ENCODE results near the gene MAMLD1.
A peak's percentile ranks its signal among the peaks of the same experiment; 100 is the strongest.

MAMLD1 gene

DNA sequence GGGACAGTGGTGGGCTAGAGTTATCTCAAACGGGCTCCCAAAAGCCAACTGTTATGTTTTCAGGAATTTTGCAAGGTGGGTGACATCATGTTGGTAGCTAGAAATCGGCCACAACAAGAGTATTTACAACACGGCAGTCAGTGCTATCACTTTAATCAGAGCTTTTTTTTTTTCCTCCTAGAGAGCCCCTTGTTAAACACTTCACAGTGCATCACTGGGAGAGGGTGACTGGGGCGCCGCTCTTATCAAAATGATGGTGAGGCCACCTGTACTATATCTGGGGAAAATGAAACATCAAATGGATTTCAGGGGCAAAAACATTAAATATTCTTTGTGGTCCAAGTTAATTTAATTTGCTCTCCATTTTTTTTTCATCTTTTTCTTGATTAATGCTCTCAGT lies 44.9 kb downstream of the MAMLD1 start:
- no peak for DNase-seq

DNA sequence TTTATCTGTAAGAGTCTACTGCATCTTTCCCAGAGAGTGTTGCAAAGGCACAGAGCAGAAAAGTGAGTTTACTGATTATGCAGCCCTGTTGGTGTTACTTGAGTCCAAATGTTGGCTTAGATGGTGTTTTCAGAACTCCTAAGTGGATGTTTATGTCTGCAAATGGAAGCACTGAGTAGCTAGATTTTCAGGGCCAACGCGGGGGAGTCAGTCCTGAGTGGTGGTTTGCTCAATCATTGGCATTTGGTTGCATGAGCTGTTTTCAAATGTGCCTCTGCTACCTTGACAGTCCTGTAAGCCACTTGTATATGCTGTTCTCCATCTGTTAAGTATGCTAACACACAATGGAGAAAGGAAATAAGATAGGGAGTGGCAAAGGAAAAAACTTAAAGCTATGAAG lies 45.4 kb downstream of the MAMLD1 start:
- DNase-seq = no peak

DNA sequence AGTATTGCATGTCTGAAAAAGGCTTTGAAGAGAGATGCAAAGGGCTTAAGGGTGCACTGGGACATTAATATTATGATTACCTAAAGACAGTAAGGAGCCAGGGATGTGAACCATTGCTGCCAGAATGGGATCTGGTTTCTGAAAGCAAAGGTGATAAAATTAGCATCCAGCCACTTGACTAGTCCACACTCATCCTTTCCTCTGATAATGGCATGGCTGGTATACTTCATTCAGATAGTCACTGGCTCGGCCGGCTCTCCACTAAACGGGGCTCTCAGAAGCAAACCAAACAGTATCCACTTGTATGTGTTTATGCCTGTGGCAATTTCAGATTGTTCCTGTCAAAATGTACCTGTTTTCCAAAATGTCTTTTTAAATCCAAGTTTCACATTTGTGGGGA lies 46.4 kb downstream of the MAMLD1 start:
- DNase-seq = no peak

GRCh38 chrX:150409964-150410363 lies 46.8 kb downstream of the MAMLD1 start:
- DNase-seq = no peak

DNA sequence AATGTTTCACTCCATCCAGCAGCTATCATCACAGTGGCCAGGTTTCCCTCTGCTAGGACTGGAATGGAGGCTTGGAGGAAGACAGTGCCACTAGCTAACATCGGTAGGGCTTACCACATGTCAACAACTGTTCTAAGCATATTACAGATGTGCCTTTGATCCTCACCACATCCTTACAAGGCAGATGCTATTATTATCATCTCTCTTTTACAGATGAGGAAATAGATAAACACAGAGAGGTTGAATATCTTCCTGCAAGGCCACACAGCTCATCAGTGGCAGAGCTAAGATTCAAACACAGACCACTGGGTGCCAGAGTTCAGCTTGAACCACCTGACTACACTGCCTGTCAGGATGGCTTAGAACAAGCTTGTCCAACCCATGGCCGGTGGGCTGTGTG lies 47.4 kb downstream of the MAMLD1 start:
- DNase-seq = no peak

- DNase-seq = no peak
Observed at GRCh38 chrX:150411656-150412055, 48.5 kb downstream of the MAMLD1 start.

- DNase-seq = no peak
Observed at GRCh38 chrX:150414228-150414627, 51.1 kb downstream of the MAMLD1 start.

- no peak for DNase-seq
Observed at GRCh38 chrX:150416469-150416868, 53.4 kb downstream of the MAMLD1 start.

- DNase-seq = peak; percentile 32
Observed at GRCh38 chrX:150421816-150422215, 58.7 kb downstream of the MAMLD1 start.

GRCh38 chrX:150429594-150429993 lies 66.5 kb downstream of the MAMLD1 start:
- peak; percentile 60 for DNase-seq

DNA sequence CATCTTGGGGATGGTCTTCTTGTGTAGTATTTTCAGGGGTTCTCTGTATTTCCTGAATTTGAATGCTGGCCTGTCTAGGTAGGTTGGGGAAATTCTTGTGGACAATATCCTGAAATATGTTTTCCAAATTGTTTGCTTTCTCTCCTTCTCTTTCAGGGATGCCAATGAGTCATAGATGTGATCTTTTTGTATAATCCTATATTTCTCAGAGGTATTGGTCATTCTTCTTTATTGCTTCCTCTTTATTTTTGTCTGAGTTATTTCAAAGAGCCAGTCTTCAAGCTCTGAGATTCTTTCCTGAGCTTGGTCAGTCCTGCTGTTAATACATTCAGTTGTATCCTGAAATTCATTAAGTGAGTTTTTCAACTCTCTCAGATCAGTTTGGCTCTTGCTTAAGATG lies 73.1 kb downstream of the MAMLD1 start:
- no peak for DNase-seq

- DNase-seq = peak; percentile 21
Observed at GRCh38 chrX:150438165-150438564, 75.0 kb downstream of the MAMLD1 start.

DNA sequence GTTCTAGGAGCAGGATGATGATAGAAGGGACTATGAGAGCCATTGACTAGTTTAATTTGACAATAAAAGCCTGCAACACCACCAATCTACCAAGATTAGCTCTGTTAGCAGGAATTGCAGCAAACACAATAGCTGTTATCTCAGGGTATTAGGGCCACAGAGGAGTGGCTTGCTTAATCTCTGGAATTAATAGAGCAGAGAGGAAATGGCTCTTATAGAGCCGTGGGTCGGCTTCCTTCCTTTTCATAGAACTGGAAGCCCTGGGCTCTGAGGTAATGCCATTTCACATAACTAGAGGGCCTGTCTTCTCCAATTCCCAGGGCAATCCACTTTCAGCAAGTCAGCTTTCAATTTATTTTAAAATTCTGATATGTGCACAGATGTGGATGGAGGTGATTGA lies 83.0 kb downstream of the MAMLD1 start:
- DNase-seq = no peak

DNA sequence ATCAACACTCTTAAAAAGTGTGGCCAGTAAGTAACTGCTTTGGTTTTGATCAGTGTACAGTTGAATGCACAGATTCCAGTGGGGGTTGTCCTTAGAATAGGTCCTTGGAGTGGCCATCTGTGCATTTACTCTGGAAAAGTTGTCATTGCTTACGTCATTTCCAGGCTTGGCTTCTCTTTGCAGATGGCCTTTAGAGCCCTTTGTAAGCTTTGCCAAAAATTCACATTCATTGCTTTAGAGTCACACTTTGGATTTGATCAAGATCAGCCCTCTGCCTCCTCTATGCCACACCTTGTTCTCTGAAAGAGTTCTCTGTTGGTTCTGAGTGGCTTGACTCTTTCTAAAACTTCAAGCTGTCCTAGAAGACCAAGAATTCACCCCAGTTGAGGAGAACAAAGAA lies 83.9 kb downstream of the MAMLD1 start:
- peak; percentile 9 for DNase-seq

DNA sequence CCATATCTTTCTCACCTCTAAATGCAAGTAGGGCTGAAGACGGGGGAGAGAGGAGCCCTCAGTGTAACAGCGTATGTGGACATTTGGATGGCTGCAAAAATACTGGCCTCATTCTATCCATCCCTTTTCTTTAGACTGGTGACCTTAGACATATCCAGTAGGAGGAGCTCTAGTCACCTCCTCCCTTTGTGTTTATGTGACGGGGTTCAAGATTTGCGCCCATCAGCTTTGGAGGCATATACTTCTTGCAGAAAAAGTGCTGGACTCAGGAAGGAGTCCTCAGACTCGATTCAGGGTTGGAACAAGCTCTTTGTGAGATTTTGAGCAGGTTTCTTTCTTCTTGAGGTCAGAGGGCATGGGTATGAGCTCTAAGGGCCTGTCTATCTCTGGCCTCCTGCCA lies 86.2 kb downstream of the MAMLD1 start:
- no peak for DNase-seq

DNA sequence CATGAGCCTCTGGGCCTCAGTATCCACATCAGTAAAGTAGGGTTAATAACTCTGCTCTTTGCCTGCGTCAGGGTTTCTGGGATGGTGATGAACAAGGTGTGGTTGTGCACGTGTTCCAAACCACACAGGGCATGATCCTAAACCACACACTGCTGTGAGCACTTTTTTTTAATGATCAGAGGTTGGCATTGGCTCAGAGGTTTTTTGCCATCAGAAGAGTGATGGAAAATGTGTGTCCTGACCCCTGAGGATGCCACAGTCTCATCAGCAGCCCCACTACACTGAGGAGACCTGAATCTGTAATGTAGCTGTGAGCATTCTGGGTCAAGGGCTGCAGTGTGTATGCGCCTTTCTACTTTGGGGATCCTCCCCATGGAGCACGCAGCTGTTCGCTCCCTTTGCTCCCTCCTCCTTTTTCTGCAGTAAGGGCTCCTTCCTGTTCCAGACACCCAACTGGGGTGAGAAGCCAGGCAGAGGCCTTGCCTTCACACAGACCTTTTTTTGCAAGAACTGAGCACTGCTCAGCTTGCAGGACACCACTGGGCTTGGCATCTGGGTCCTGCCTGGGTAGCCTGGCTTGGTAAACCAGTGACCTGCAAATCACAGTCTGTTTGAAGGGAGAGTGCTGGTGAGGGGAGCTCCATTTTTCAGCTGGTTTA lies 87.5 kb downstream of the MAMLD1 start:
- no peak for DNase-seq

DNA sequence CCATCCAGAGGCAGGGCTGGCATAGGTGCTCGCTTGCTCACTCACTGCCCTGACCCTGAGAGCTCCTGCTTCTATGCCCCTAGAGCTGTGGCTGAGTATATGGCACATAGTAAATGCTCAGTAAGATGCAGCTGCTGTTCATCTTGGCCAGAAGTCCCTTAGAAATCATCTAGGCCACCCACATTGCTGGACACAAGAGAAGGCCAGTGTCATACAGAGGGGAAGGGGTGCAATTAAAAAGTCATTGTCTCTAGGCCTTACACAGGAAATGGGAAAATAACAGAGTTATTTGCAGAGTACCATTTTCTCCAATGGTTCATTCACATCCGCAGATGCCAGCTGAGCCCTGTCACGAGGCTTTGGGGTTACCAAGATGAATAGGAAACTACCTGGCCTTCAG lies 88.8 kb downstream of the MAMLD1 start:
- DNase-seq = no peak

DNA sequence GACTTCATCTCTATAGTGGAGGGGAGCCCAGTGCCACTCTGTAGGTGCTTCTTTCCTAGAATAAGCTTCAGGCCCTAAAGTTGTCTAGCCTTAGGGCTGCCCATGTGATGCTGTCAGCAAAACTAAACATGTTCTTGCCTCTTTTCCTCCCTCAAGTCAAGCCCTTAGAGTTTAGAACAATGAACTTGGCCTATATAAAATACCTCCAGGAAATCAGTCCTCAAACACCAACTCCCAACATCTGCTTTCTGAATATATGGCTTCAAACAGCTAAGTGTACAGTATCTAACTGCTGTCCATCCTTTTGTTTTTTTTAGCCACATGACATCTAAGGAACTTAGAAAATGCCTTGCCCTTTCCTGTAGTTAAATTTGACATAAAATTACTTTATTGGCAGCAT lies 91.0 kb downstream of the MAMLD1 start:
- DNase-seq = no peak

DNA sequence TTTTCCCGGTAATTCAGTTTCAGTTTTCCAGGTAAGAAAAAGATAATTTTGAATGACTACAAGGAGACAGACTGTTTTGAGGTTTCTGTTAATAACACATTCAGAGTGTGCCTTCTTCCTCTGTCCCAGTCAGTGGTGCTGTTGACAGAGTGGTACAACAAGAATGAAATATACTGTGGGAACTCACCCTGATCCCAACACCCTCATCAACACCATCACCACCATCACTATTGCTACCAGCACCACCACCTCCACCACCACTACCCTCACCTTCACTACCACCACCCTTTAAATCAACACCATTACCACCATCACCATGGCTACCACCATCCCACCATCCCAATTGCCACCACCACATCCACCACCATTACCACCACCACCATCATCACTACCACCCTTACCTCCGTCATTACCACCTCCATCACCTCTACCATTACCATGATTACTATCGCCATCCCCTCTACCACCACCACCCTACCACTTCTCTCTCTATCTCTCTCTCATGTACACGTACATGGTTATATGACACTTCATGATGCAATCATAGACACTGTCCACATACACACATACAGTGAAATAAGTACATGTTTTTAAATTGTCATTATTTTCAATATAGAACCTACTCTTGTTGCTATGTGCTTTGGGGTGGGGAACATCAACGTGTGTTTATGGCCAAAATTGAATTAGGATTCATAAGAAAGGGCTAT lies 91.5 kb downstream of the MAMLD1 start:
- DNase-seq = no peak

- DNase-seq = no peak
Observed at GRCh38 chrX:150455215-150455608, 92.1 kb downstream of the MAMLD1 start.

DNA sequence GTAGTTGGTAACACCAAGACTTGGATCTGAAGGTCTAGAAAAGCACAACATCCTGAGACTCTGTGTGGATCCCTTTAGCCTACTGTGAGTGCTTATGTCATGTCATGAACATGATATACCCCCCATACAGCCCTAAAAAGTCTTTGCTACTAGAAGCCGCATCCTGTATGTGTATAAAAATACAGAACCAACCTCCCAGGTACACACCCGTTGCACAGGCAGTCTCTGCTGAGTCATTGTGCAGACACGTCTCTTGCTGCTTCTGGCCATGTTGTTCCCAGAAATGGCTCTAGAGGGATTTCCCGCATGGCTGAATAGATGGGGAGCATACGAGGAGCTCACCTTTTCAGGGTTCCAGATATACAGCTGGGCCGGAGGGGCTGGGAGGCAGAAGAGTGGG lies 93.3 kb downstream of the MAMLD1 start:
- DNase-seq = no peak

GRCh38 chrX:150456941-150457340 lies 93.8 kb downstream of the MAMLD1 start:
- no peak for DNase-seq

DNA sequence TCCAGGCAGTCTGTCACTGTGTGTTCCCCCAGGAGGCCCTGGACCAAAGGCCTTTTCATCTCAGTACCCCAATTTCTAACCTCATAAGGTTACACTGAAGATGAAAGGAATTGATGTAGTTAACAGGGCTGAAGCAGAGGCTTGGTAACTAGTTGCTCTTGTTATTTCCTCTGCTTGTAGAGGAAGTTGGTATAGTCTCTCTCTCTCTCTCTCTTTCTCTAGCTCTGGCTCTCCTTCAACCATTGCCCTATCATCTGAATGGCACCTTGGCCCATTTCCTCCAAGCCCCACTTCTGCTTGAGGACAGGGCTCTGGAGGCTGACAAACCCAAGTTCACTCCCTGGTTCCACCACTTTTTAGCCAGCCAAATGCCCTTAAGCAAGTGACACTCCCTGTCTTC lies 96.1 kb downstream of the MAMLD1 start:
- no peak for DNase-seq

DNA sequence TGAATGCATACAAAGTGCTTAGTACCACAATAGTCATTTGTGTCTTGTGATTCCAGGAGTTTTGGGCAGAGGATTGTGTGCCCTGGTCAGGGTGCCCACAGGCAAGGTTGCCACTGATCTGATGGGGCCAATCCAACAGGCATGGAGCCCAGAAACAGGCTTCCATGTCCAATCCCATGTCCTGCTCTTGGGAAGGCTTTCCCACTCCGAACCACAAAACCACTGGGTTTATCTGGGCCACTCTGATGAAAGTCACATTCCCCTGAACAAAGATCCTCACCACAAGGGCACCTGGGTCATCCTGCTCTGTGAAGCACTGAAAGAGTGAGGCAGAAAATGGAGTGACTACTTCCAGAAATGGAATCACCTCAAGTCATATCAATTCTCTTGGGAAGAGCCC lies 96.9 kb downstream of the MAMLD1 start:
- no peak for DNase-seq

DNA sequence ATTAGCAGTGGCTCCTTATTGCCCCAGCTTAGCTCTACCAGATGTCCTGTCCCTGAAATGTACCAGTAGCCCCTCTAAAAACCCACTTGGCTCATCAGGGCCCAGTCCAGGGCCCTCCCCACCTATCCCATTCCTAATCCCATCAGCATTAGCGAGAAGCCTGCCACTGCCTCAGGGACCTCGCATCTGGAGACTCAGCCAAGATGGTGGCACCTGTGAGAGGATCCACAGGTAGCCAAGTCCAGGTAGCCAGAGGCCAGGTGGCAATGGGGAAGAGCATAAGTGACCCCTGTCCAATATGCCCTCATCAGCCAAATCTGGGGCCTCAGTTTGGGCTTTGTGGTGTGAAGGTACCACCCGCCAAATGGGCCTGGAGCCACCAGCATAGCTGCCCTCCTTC lies 97.7 kb downstream of the MAMLD1 start:
- no peak for DNase-seq

Data from fibroblast of upper back skin (primary cell).